NOMO-1 treated with dmso at 0.1 percent for 144 hours (cell line): ENCODE measurements around the gene OPTN.
A peak's percentile ranks its signal among the peaks of the same experiment; 100 is the strongest.
"Not testable (repeated sequence)": the region's sequence is repeated elsewhere in the genome, so short reads cannot be mapped to it uniquely, and the experiment has no call there.

ENCODE experiments used
- DNase-seq: peaks from one replicate; lab custom pipeline; 2025; ENCODE audit not compliant: unreplicated experiment; lab: John Stamatoyannopoulos, UW

OPTN gene

DNA sequence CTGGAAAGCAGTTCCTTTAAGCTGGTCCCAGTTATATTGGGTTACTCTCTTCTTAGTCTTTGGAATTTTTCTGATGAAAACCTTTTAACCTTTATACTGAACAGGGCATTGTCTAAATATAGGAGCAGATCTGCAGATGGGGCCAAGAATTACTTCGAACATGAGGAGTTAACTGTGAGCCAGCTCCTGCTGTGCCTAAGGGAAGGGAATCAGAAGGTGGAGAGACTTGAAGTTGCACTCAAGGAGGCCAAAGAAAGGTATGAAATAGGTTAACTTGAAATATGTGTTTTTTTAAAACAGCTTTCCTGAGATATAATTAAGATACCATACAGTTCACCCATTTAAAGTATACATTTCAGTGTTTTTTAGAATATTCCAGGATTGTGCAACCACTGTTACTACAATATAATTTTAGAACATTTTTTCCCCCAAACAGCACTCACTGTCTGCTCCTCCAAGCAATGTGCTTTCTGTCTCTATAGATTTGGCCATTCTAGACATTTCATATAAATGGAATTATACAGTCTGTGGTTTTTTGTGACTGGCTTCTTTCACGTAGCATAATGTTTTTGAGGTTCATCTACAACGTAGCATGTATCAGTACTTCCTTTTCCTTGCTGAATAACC, 18.9 kb downstream of the OPTN start:
- no peak for DNase-seq

GRCh38 chr10:13120786-13121499, 21.0 kb downstream of the OPTN start:
- DNase-seq = peak; percentile 7

- DNase-seq = no peak
These were observed 21.5 kb downstream of the OPTN start for GRCh38 chr10:13121500-13121854.

- no peak for DNase-seq
These were observed 36.7 kb downstream of the OPTN start for GRCh38 chr10:13136651-13137050.

- DNase-seq = no peak
These were observed 39.2 kb downstream of the OPTN start for GRCh38 chr10:13139150-13139549.

- DNase-seq = no peak
These were observed 39.7 kb downstream of the OPTN start for GRCh38 chr10:13139676-13140075.

- no peak for DNase-seq
These were observed 40.7 kb downstream of the OPTN start for GRCh38 chr10:13140627-13141190.

DNA sequence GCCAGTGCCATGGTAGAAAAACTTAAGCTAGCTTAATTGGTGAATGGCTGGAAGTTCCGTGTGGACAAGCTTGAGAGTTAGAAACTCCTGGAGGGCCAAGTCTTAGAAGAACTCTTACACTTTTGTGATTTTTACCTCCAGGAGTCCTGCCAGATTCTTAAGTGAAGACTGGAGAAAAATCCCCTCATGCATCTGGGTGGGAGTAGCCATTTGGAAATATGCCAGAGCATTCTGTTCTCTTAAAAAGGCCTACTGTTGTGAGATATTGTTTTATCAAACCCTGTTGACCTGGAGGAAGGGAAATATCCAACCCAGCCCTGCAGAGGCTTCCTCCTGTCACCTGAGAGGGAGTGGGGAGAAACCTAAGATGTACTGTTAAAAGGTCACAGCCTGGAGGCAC, 43.8 kb downstream of the OPTN start:
- DNase-seq = no peak

DNA sequence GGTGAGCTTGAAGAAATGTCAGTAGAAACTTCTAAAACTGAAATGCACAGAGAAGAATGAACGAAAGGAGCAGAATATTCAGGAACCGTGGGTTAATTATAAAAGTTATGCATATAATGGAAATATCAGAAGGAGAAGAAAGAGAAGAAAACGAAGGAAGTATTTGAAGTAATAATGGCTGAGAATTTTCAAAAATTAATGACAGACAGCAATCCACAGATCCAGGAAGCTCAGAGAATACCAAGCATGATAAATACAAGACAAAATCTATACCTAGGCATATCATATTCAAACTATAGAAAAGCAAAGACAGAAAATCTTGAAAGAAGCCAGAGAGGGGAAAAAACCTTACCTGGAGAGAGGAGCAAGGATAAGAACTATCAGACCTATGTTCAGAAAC, 44.9 kb downstream of the OPTN start:
- no peak for DNase-seq

DNA sequence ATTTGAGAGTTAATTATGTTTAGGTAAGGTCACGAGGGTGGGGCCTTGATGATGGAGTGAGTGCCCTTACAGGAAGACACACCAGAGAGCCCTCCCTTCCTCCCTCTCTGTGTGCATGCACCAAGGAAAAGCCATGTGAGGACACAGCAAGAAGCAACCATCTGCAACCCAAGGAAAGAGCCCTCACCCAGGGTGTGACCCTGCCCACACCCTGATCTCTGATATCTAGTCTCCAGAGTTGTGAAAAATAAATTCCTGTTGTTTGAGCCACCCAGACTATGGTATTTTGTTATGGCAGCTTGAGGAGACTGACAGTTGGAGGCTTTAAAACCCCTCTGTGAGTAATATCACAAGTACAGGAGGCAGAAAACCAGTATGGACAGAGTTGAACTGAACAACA, 46.4 kb downstream of the OPTN start:
- no peak for DNase-seq

DNA sequence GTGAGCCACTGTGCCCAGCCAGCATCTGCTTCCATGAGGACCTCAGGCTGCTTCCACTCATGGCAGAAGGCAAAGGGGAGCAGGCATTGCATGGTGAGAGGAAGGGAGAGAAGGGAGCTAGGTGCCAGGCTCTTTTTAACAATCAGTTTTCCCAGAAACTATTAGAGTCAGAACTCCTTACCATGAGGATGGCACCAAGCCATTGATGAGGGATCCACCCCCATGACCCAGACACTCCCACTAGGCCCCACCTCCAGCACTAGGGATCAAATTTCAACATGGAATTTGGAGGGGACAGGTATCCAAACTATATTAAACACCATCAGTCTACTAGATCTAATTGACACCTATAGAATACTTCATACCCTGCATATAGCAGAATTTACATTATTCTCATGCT, 47.2 kb downstream of the OPTN start:
- DNase-seq = no peak

DNA sequence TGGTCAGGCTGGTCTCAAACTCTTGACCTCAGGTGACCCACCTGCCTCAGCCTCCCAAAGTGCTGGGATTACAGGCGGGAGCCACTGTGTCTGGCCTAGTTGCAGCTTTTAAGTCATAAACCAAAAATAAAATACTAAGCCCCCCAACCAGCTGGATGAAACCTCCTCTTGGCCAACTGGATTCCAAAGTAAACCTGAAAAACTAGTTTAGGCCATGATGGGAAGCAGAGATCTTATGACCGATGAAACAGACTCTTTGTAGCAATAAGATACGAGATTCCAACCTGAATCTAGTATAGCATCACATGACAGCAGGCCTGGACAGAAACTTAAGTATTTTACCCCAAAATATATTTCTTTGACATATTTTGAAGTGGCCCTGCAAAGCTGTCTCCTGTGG, 52.3 kb downstream of the OPTN start:
- no peak for DNase-seq

GRCh38 chr10:13155860-13156259, 55.9 kb downstream of the OPTN start:
- not testable (repeated sequence) for DNase-seq

DNA sequence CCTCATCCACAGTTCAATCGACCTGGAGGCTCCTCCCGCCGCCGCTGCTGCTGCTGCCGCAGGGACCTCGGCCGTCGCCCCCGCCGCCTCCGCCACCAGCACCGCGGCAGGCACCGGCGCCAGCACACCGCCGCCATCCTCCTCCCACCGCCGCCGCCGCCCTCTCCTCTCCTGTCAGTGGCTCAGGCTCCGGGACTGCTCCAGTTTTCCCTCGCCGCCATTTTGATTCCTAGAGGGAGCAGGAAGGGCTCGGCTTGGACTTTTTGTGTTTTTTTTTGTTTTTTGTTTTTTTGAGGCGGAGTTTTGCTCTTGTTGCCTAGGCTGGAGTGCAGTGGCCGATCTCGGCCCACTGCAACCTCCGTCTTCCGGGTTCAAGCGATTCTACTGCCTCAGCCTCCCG, 58.4 kb downstream of the OPTN start:
- DNase-seq = no peak

DNA sequence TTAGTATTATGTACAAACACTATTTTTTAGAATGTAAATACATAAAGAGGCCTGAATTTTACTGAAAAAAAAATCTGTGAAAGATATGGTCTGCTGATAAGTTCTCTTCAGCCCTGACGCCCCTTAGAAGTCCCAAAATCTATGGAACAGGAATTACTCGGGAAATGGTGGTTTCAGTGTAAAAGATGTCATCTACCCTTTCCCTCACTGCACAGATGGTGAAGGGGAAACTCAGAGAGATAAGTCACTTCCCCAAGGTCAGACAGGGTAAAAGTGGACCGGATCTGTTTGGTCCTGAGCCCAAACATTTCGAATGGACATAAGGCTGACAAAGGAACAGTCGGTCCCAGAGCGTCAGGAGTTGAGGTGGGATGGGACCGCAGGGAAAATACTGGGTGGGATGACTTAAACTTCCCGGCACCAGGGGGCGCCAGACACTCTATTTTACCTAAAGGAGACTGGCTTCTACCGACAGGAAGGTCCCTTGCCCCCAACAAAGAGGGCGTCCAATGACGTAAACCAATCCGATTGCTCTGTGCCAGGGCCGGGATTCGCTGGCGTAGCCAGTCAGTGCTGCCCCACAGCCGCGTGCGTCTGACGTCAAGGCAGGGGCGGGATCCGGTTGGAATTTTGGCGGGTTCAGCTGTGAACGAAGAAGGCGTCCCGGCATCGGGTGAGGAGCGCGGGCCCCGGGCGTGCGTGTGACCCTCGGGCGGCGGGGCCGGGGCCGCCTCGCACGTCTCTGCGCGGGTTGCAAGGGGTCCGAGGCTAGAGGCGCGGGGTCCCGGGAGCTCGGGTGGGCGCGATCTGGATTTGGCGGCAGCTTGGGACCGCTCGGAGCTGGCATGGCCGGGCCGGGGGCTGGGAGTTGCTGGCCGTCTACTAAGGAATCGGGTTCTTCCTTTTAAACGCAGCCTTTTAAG, 61.2 kb downstream of the OPTN start, which contains the start of gene MCM10:
Gene MCM10, plus strand, starts transcription at position 625 of the 923 bp plus-strand sequence. CDS start 2,645 bp downstream, outside the sequence.
- peak; percentile 98 for DNase-seq

- no peak for DNase-seq
These were observed 61.9 kb downstream of the OPTN start for GRCh38 chr10:13161857-13162271.

DNA sequence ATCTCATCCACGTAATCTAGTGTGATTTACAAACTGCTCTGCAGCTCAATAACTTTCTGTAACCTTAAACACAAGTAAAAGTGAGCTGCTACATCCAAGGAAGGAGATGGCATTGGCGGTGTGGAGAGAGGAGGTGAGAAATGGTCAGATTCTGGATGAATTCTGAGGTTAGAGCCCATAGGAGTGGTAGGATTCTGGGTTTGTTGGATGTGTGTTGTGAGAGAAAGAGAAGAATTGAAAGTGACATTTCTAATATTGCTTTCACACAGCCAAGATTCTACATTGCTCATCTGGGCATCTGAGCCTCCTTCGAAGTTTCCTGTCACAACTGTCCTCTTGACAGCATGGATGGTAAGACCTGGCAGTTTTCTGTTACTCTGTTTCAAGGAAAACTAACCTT, 63.9 kb downstream of the OPTN start:
- no peak for DNase-seq

- DNase-seq = no peak
These were observed 65.2 kb downstream of the OPTN start for GRCh38 chr10:13165177-13165576.

GRCh38 chr10:13167568-13167967, 67.6 kb downstream of the OPTN start:
- DNase-seq = no peak

- DNase-seq = no peak
These were observed 68.8 kb downstream of the OPTN start for GRCh38 chr10:13168781-13169180.

- no peak for DNase-seq
These were observed 73.7 kb downstream of the OPTN start for GRCh38 chr10:13173616-13174015.
